Upper lobe of left lung (tissue), 6 donors: ENCODE measurements around the gene TMEM256. TPM values are rescaled to one million over a fixed set of nuclear protein-coding genes. Genes with fewer than 3 reads are reported as not detected.
A peak's percentile ranks its signal among the peaks of the same experiment; 100 is the strongest.
"Not testable (repeated sequence)": the region's sequence is repeated elsewhere in the genome, so short reads cannot be mapped to it uniquely, and the experiment has no call there.

Experiments used
- ATAC-seq, 2 donors: fragments of 200-7000 bp; cut with Tn5 transposase; one replicate each; pipeline ENCODE4 v1.9.1; 2022; ENCODE audit warnings: mild to moderate bottlenecking in 2 of 2, moderate library complexity in 2 of 2; ENCODE audit not compliant: low FRiP score in 2 of 2
- DNase-seq, 2 donors: peaks; one replicate each; pipeline ENCODE4 v3.0.0-alpha.2; 2019 to 2020
- H3K27ac ChIP-seq, 4 donors: fragments of 200-600 bp; sonication (generic); one replicate each; pipeline ENCODE4 v1.5.1; 2016 to 2019
- H3K27me3 ChIP-seq, 4 donors: fragments of 200-600 bp; sonication (generic); one replicate each; pipeline ENCODE4 v1.5.1; 2017 to 2019
- H3K36me3 ChIP-seq, 4 donors: fragments of 200-600 bp; sonication (generic); one replicate each; pipeline ENCODE4 v1.5.1; 2016 to 2019
- H3K4me1 ChIP-seq, 4 donors: fragments of 200-600 bp; sonication (generic); one replicate each; pipeline ENCODE4 v1.5.1; 2018 to 2019
- H3K4me3 ChIP-seq, 4 donors: fragments of 200-600 bp; sonication (generic); one replicate each; pipeline ENCODE4 v1.5.1; 2017 to 2019; ENCODE audit warnings: mild to moderate bottlenecking in 2 of 4, moderate library complexity in 1 of 4
- H3K9me3 ChIP-seq, 4 donors: fragments of 200-600 bp; sonication (generic); one replicate each; pipeline ENCODE4 v1.5.1; 2018 to 2019
- CTCF ChIP-seq, 6 experiments: fragments of 450-650 bp in 4 of 6; fragments of 200-600 bp in 2 of 6; sonication (generic) in 2 of 6; IDR thresholded peaks; one replicate each; pipeline ENCODE4 v1.5.1; 2016 to 2019; ENCODE audit warnings: antibody characterized with exemption in 6 of 6
- EP300 ChIP-seq, 4 donors: sonication (generic); formaldehyde crosslinking; IDR thresholded peaks; one replicate each; pipeline ENCODE4 v1.5.1; 2017; ENCODE audit warnings: antibody characterized with exemption in 4 of 4, control low read depth in 2 of 4
- POLR2A ChIP-seq, 4 donors: fragments of 450-650 bp; IDR thresholded peaks; one replicate each; pipeline ENCODE4 v1.5.1; 2016 to 2017; ENCODE audit warnings: antibody characterized with exemption in 4 of 4, mild to moderate bottlenecking in 2 of 4
- POLR2AphosphoS5 ChIP-seq, 2 donors: sonication (generic); formaldehyde crosslinking; IDR thresholded peaks; one replicate each; pipeline ENCODE4 v1.5.1; 2017; ENCODE audit warnings: antibody characterized with exemption in 2 of 2
- WGBS, 2 donors: methylation state at CpG; one replicate each; pipeline ENCODE4 v1.1.5; 2017 to 2018; 5-methylcytosine and 5-hydroxymethylcytosine counted together
- total RNA-seq, 6 donors: library from RNA; depleted of rRNA in 4 of 6; stranded (reverse); fragments of >200 nt in 4 of 6; gene quantifications; one replicate each; pipeline versions ENCODE4 v1.1.0 to v1.2.1, GENCODE V29; 2016 to 2021
- donor health status: DM: no; HTN: no; CAD: no; lungs with moderate emphysema.
- donor health status: DM: no; HTN: yes; CAD: no; lungs with severe emphysema.

Gene TMEM256
- total RNA-seq, 6 donors from 2014 or later: 21.6 to 65.0 (median 52.6) TPM

DNA sequence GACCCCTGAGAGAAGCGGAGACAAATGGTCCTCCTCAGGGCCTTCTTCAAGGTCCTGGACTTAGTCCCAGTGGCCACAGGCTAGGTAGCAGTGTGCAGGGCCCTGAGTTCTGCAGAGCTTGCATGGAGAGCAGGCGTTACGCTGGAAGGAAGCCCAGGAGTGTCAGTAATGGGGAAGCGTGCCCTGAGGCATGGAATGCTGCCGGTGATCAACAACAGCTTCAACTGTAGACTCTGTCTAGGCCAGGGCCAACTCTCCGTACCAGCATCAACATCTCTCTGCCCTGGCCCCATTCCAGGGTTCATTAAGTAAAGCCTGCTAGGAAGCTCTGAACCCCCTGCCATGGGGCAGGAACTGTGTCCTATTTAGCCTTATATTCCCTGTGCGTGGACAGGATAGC lies 23.6 kb downstream of the TMEM256 start:
- DNase-seq (peak in 1 of 2 donors; percentile 53), ATAC-seq (peak; percentile 49 to 53)
- Histone ChIP-seq H3K4me1 (peaks cover 23 to 33% (median 28%) of the 10 kb centered on the region in 4 donors), H3K9me3 (no peaks in the 10 kb centered on the region), H3K27me3 (peaks cover 0 to 2% (median 0%) of the 10 kb centered on the region in 4 donors), H3K36me3 (peaks cover 0 to 6% (median 0%) of the 10 kb centered on the region in 4 donors), H3K4me3 (peak overlapping the region in 3 of 4 donors; percentile 50 to 60 (median 58)), H3K27ac (peak overlapping the region; percentile 28 to 84 (median 72))
- 19 to 20% methylated on average over 1 to 5 of the region's 7 CpGs for WGBS, 2 donors
- TF ChIP-seq POLR2A (IDR thresholded peaks at IDR 0.05) (no peak), CTCF (IDR thresholded peaks at IDR 0.05) (no peak), POLR2AphosphoS5 (IDR thresholded peaks at IDR 0.05) (no peak), EP300 (IDR thresholded peaks at IDR 0.05) (no peak)

GRCh38 chr17:7379134-7379533 lies 24.8 kb downstream of the TMEM256 start:
- Histone ChIP-seq H3K4me1 (peaks cover 23 to 30% (median 26%) of the 10 kb centered on the region in 4 donors), H3K9me3 (no peaks in the 10 kb centered on the region), H3K36me3 (no peaks in the 10 kb centered on the region), H3K4me3 (no peak overlapping the region), H3K27me3 (peaks cover 0 to 2% (median 0%) of the 10 kb centered on the region in 4 donors), H3K27ac (no peak overlapping the region)
- no peak for TF ChIP-seq POLR2A (IDR thresholded peaks at IDR 0.05)
- TF ChIP-seq POLR2AphosphoS5 (IDR thresholded peaks at IDR 0.05): no peak
- WGBS, 2 donors: 94 to 95% methylated on average over 3 of the region's 3 CpGs
- no peak for ATAC-seq
- no peak for DNase-seq

DNA sequence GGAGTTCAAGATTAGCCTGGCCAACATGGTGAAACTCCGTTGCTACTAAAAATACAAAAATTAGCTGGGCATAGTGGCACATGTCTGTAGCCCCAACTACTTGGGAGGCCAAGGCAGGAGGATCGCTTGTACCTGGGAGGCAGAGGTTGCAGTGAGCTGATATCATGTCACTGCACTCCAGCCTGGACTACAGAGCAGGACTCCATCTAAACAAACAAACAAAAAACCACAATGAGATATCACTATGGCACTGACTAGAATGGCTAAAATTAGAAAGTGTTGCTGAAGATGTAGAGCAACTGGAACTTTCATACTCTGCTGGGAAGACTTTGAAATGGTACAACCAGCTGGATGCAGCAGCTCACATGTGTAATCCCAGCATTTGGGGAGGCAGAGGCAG lies 29.5 kb downstream of the TMEM256 start:
- DNase-seq (no peak), ATAC-seq (no peak)
- TF ChIP-seq POLR2A (IDR thresholded peaks at IDR 0.05) (no peak), CTCF (IDR thresholded peaks at IDR 0.05) (no peak), POLR2AphosphoS5 (IDR thresholded peaks at IDR 0.05) (no peak), EP300 (IDR thresholded peaks at IDR 0.05) (no peak)
- no peaks in the 10 kb centered on the region for H3K27me3 ChIP-seq
- 86 to 91% methylated on average over 2 of the region's 2 CpGs for WGBS, 2 donors
- no peak overlapping the region for H3K4me3 ChIP-seq
- no peak overlapping the region for H3K27ac ChIP-seq
- no peaks in the 10 kb centered on the region for H3K4me1 ChIP-seq
- H3K36me3 ChIP-seq: no peaks in the 10 kb centered on the region
- H3K9me3 ChIP-seq: no peaks in the 10 kb centered on the region

DNA sequence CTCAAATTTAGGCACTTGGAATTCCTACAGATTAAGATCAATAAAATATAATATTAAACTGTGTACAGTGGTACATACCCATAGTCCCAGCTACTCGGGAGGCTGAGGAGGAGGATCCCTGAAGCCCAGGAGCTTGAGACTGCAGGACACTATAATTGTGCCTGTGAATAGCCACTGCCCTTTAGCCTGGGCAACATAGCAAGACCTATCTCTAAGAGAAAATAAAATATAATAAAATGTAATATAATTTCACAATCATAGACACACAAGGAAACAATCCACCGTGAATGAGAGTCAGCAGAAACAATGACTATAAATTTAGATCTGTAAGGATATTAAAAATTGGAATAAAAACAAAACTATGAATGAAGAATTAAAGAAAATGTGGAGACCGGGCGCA lies 33.0 kb downstream of the TMEM256 start:
- H3K4me3 ChIP-seq: no peak overlapping the region
- no peaks in the 10 kb centered on the region for H3K4me1 ChIP-seq
- H3K36me3 ChIP-seq: no peaks in the 10 kb centered on the region
- TF ChIP-seq POLR2AphosphoS5 (IDR thresholded peaks at IDR 0.05) (no peak), POLR2A (IDR thresholded peaks at IDR 0.05) (no peak), CTCF (IDR thresholded peaks at IDR 0.05) (no peak), EP300 (IDR thresholded peaks at IDR 0.05) (no peak)
- H3K27me3 ChIP-seq: no peaks in the 10 kb centered on the region
- DNase-seq (no peak), ATAC-seq (no peak)
- H3K27ac ChIP-seq: no peak overlapping the region
- 83 to 86% methylated on average over 4 of the region's 4 CpGs for WGBS, 2 donors
- H3K9me3 ChIP-seq: no peaks in the 10 kb centered on the region

DNA sequence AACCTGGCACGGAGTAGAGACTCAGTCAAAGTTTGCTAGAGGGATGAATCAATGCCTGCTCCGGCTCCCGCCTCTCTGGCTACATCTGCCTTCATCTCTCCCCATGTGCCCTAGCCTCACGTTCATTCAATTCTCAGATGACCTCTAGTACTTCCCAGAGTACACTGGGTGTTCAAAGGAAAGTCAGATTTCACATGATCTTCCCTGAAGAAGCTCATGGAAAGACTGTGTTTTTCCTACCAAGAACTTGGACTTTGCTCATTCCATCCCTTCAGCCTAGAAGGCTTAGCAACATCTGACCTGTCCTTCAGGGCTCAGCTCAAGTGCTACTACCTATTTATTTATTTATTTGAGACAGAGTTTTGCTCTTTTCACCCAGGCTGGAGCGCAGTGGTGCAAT lies 34.1 kb downstream of the TMEM256 start:
- no peaks in the 10 kb centered on the region for H3K9me3 ChIP-seq
- H3K36me3 ChIP-seq: no peaks in the 10 kb centered on the region
- no peak overlapping the region for H3K27ac ChIP-seq
- H3K4me3 ChIP-seq: no peak overlapping the region
- no peaks in the 10 kb centered on the region for H3K27me3 ChIP-seq
- H3K4me1 ChIP-seq: no peaks in the 10 kb centered on the region
- ATAC-seq (no peak), DNase-seq (no peak)
- TF ChIP-seq POLR2AphosphoS5 (IDR thresholded peaks at IDR 0.05) (no peak), POLR2A (IDR thresholded peaks at IDR 0.05) (no peak), CTCF (IDR thresholded peaks at IDR 0.05) (no peak), EP300 (IDR thresholded peaks at IDR 0.05) (no peak)
- 84 to 92% methylated on average over 5 of the region's 5 CpGs for WGBS, 2 donors

GRCh38 chr17:7368599-7368994 lies 35.3 kb downstream of the TMEM256 start:
- H3K27ac ChIP-seq, H3K36me3 ChIP-seq, ATAC-seq, H3K4me1 ChIP-seq, H3K9me3 ChIP-seq, DNase-seq, H3K4me3 ChIP-seq, H3K27me3 ChIP-seq: not testable (repeated sequence)
- WGBS, 2 donors: 87 to 92% methylated on average over 5 of the region's 5 CpGs
